Karpas-422 (cell line): ENCODE measurements around the gene SBK3. TPM values are rescaled to one million over a fixed set of nuclear protein-coding genes. Genes with fewer than 3 reads are reported as not detected.

ENCODE experiments used
- DNase-seq: peaks from one replicate; pipeline ENCODE4 v3.0.0-alpha.2; 2015
- H2AFZ ChIP-seq: fragments of 200-600 bp; sonication (generic); 2 replicates; pipeline ENCODE4 v1.6.1; 2014; ENCODE audit warnings: antibody characterized with exemption, low read length, mixed read lengths
- H3K27ac ChIP-seq: fragments of 200-600 bp; sonication (generic); 2 replicates; pipeline ENCODE4 v1.5.1; 2014; ENCODE audit warnings: mild to moderate bottlenecking, low read length, moderate library complexity
- H3K27me3 ChIP-seq: fragments of 200-600 bp; sonication (generic); 2 replicates; pipeline ENCODE4 v1.6.1; 2014; ENCODE audit warnings: low read length, mixed read lengths
- H3K36me3 ChIP-seq: fragments of 200-600 bp; sonication (generic); 2 replicates; pipeline ENCODE4 v1.6.1; 2014; ENCODE audit warnings: low read length, mixed read lengths; ENCODE audit not compliant: insufficient read depth
- H3K4me1 ChIP-seq: fragments of 200-600 bp; sonication (generic); 2 replicates; pipeline ENCODE4 v1.6.1; 2014; ENCODE audit warnings: mild to moderate bottlenecking, low read length, mixed read lengths
- H3K4me2 ChIP-seq: fragments of 200-600 bp; sonication (generic); 2 replicates; pipeline ENCODE4 v1.6.1; 2014; ENCODE audit warnings: low read length, low read depth, mild to moderate bottlenecking; ENCODE audit not compliant: poor library complexity, severe bottlenecking
- H3K4me3 ChIP-seq: fragments of 200-600 bp; sonication (generic); 2 replicates; pipeline ENCODE4 v1.5.1; 2014; ENCODE audit warnings: mild to moderate bottlenecking, antibody characterized with exemption, low read length, mixed read lengths
- H3K79me2 ChIP-seq: fragments of 200-600 bp; sonication (generic); 2 replicates; pipeline ENCODE4 v1.6.1; 2014; ENCODE audit warnings: mild to moderate bottlenecking, low read length, mixed read lengths
- H3K9ac ChIP-seq: fragments of 200-600 bp; sonication (generic); 2 replicates; pipeline ENCODE4 v1.6.0; 2014; ENCODE audit warnings: low read length
- H3K9me2 ChIP-seq: fragments of 200-600 bp; sonication (generic), shearing (Covaris generic); replicated peaks from 2 replicates; pipeline ENCODE4 v1.6.0; 2014; ENCODE audit warnings: mild to moderate bottlenecking, low read length, moderate library complexity; ENCODE audit not compliant: insufficient read depth
- H3K9me3 ChIP-seq: fragments of 300-700, 200-600 bp; sonication (generic); 2 replicates; pipeline ENCODE4 v1.6.1; 2014; ENCODE audit warnings: low read length, mixed read lengths
- H4K20me1 ChIP-seq: fragments of 200-600 bp; sonication (generic); 2 replicates; pipeline ENCODE4 v1.6.1; 2014; ENCODE audit warnings: mild to moderate bottlenecking, antibody characterized with exemption, low read length, low read depth; ENCODE audit not compliant: insufficient read depth
- total RNA-seq: library from RNA; depleted of rRNA; stranded (reverse); fragments of >200 nt; shearing (Covaris generic); gene quantifications from 2 replicates; pipeline ENCODE4 v1.2.3, GENCODE V29; 2014; ENCODE audit warnings: low replicate concordance

SBK3 gene
- total RNA-seq, 1 experiment from 2014 or later: not detected

DNA sequence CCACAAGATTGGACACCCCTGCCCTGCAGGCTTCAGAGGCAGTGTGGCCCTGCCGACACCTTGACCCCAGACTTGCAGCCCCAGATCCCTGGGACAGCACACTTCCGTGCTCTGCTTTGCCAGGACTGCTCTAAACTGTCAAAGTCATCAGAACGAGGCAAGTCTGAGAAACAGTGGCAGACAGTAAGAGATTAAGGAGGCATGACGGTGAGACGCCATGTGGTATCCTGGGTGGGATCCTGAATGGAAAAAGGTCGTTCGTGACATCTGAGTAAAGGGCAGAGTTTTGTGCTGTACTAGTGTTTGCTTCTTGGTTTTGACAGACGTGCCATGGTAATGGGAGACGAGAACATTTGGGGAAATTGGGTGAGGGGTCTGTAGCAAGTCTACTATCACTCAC lies 21.5 kb upstream of the SBK3 start:
- DNase-seq: no peak
- H3K9me3 ChIP-seq: no peaks in the 10 kb centered on the region
- H3K4me2 ChIP-seq: no peak overlapping the region

GRCh38 chr19:55563261-55563690 lies 17.9 kb upstream of the SBK3 start:
- no peak overlapping the region for H2AFZ ChIP-seq
- no peaks in the 10 kb centered on the region for H3K9me2 ChIP-seq
- no peak for DNase-seq
- 0 out of 2 replicates have a peak, but pooled peaks cover 3% of the 10 kb centered on the region for H3K27me3 ChIP-seq
- no peaks in the 10 kb centered on the region for H3K36me3 ChIP-seq
- H4K20me1 ChIP-seq: no peaks in the 10 kb centered on the region
- H3K4me2 ChIP-seq: no peak overlapping the region
- no peak overlapping the region for H3K27ac ChIP-seq
- H3K4me3 ChIP-seq: no peak overlapping the region
- no peaks in the 10 kb centered on the region for H3K79me2 ChIP-seq
- no peaks in the 10 kb centered on the region for H3K4me1 ChIP-seq
- H3K9me3 ChIP-seq: no peaks in the 10 kb centered on the region
- H3K9ac ChIP-seq: no peak overlapping the region

More for the DNA sequence above, 21.5 kb upstream of the SBK3 start:
- Histone ChIP-seq H3K27ac (no peak overlapping the region), H2AFZ (no peak overlapping the region), H3K79me2 (no peaks in the 10 kb centered on the region), H3K36me3 (no peaks in the 10 kb centered on the region), H3K27me3 (no peaks in the 10 kb centered on the region), H3K4me1 (no peaks in the 10 kb centered on the region), H3K9ac (no peak overlapping the region), H4K20me1 (0 out of 2 replicates have a peak, but pooled peaks cover 3% of the 10 kb centered on the region), H3K9me2 (no peaks in the 10 kb centered on the region), H3K4me3 (no peak overlapping the region)

DNA sequence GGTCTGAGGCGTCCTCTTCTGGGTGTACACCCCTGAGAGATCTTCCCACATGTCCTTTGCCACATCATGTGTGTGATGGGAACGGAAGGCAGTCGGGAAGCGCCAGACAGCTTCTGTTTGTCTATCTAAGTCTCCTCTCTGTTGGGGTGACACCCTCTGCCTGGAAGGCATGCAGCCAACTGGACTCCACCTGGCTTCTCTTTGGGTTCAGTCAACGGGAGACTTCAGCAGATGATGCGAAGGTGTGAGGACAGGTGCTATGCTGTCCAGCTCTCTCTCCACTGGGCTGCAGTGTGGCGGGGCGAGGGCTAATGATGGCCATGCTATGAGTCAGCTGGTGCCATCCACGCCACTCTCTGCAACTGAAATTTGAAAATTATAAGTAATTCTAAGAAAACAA lies 14.3 kb upstream of the SBK3 start:
- Histone ChIP-seq H3K36me3 (no peaks in the 10 kb centered on the region), H3K4me1 (peaks cover 3% of the 10 kb centered on the region), H3K9ac (no peak overlapping the region), H3K9me3 (no peaks in the 10 kb centered on the region), H2AFZ (no peak overlapping the region), H3K9me2 (no peaks in the 10 kb centered on the region), H4K20me1 (no peaks in the 10 kb centered on the region), H3K79me2 (no peaks in the 10 kb centered on the region), H3K27ac (no peak overlapping the region), H3K4me3 (no peak overlapping the region), H3K27me3 (0 out of 2 replicates have a peak, but pooled peaks cover 3% of the 10 kb centered on the region), H3K4me2 (no peak overlapping the region)
- DNase-seq: no peak

GRCh38 chr19:55554741-55555152 lies 9.4 kb upstream of the SBK3 start:
- Histone ChIP-seq H3K27me3 (no peaks in the 10 kb centered on the region), H3K4me2 (no peak overlapping the region), H3K4me1 (peaks cover 7% of the 10 kb centered on the region)

GRCh38 chr19:55554302-55554701 lies 9.0 kb upstream of the SBK3 start:
- no peaks in the 10 kb centered on the region for H3K9me3 ChIP-seq
- H3K4me2 ChIP-seq: no peak overlapping the region
- H3K4me3 ChIP-seq: no peak overlapping the region
- no peaks in the 10 kb centered on the region for H3K27me3 ChIP-seq
- H4K20me1 ChIP-seq: no peaks in the 10 kb centered on the region
- H3K36me3 ChIP-seq: no peaks in the 10 kb centered on the region
- H3K9me2 ChIP-seq: no peaks in the 10 kb centered on the region
- DNase-seq: no peak
- no peaks in the 10 kb centered on the region for H3K79me2 ChIP-seq
- no peak overlapping the region for H2AFZ ChIP-seq
- H3K4me1 ChIP-seq: peaks cover 7% of the 10 kb centered on the region
- H3K9ac ChIP-seq: no peak overlapping the region
- no peak overlapping the region for H3K27ac ChIP-seq

More at GRCh38 chr19:55554741-55555152, 9.4 kb upstream of the SBK3 start:
- H3K9ac ChIP-seq: no peak overlapping the region
- H4K20me1 ChIP-seq: no peaks in the 10 kb centered on the region
- H3K79me2 ChIP-seq: no peaks in the 10 kb centered on the region
- no peaks in the 10 kb centered on the region for H3K36me3 ChIP-seq
- DNase-seq: no peak
- no peaks in the 10 kb centered on the region for H3K9me3 ChIP-seq
- no peak overlapping the region for H3K4me3 ChIP-seq
- H3K27ac ChIP-seq: no peak overlapping the region
- H2AFZ ChIP-seq: no peak overlapping the region
- H3K9me2 ChIP-seq: no peaks in the 10 kb centered on the region

DNA sequence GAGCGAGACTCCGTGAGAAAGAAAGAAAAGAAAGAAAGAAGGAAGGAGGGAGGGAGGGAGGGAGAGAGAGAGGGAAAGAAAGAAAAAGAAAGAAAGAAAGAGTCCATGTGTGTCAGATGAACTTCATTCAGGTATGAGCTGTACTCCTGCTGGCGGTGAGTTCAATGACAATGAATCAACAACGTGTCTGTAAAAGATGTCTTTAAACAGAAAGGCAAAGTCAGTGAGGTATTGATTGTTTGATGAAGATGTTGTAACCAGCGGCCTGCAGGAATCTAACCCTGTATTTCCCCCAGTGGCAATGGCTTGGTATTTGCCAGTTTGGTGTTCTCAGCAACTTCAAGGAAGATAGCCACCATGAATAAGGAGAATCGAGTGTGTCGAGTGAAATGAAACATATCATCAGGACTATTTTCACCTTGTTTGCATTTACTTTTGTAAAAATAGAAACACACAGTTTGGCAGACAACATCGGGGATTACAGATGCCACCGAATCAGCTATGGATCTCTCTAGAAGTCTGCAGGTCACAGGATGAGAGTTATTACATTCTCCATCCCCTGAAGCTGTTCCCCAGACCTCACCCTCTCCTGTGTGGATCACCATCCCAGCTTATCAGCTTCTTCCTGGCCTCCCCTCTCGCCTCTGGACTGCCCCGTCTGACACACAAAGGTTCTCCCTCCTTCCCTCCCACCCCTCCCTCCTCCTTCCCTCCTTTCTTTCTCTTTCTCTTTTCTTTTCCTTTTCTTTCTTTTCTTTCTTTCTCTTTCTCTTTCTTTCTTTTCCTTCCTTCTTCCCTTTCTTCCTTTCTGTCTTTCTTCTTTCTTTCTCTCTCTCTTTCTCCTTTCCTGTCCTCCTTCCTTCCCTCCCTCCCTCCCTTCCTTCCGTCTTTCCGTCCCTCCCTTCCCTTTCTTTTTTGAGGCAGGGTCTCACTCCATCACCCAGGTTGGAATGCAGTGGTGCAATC lies 8.2 kb upstream of the SBK3 start:
- DNase-seq: no peak
- Histone ChIP-seq H3K27ac (no peak overlapping the region), H3K27me3 (no peaks in the 10 kb centered on the region), H3K4me3 (no peak overlapping the region), H3K9me2 (no peaks in the 10 kb centered on the region), H3K4me1 (peaks cover 7% of the 10 kb centered on the region), H3K36me3 (no peaks in the 10 kb centered on the region), H2AFZ (no peak overlapping the region), H3K9ac (no peak overlapping the region), H3K79me2 (no peaks in the 10 kb centered on the region), H3K4me2 (no peak overlapping the region), H4K20me1 (no peaks in the 10 kb centered on the region), H3K9me3 (no peaks in the 10 kb centered on the region)

GRCh38 chr19:55552620-55553019 lies 7.3 kb upstream of the SBK3 start:
- Histone ChIP-seq H4K20me1 (no peaks in the 10 kb centered on the region), H3K4me2 (no peak overlapping the region), H3K79me2 (no peaks in the 10 kb centered on the region), H3K9me2 (no peaks in the 10 kb centered on the region), H3K4me1 (peaks cover 7% of the 10 kb centered on the region), H3K36me3 (no peaks in the 10 kb centered on the region), H3K9me3 (no peaks in the 10 kb centered on the region), H2AFZ (no peak overlapping the region), H3K4me3 (no peak overlapping the region), H3K27ac (no peak overlapping the region), H3K27me3 (no peaks in the 10 kb centered on the region), H3K9ac (no peak overlapping the region)
- no peak for DNase-seq

DNA sequence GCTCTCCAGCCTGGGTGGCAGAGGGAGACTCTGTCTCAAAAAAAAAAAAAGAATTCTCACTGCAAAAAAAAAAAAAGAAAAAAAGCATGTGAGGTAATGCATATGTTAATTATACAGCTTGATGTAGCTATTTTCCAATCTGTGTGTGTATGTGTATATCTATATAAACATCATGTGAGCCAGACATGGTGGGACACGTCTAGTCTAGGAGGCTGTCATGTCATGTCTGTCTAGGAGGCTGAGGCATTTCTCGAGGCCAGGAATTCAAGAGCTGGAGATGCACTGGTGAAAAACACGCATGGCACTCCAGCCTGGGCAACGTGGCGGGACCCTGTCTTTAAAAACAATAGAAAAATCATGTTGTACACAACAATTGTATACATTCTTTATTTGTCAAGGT lies 6.9 kb upstream of the SBK3 start:
- Histone ChIP-seq H3K27ac (no peak overlapping the region), H3K4me3 (no peak overlapping the region), H3K9me3 (no peaks in the 10 kb centered on the region), H3K36me3 (no peaks in the 10 kb centered on the region), H3K27me3 (no peaks in the 10 kb centered on the region), H3K79me2 (no peaks in the 10 kb centered on the region), H3K4me1 (peaks cover 7% of the 10 kb centered on the region), H3K9ac (no peak overlapping the region), H4K20me1 (no peaks in the 10 kb centered on the region), H3K9me2 (no peaks in the 10 kb centered on the region), H2AFZ (no peak overlapping the region), H3K4me2 (no peak overlapping the region)
- no peak for DNase-seq
